GM15510 (cell line): ENCODE data around the gene HOXA2.

Experiments
- POLR2A ChIP-seq: IDR thresholded peaks from 3 replicates; pipeline ENCODE4 v1.6.1; 2011; ENCODE audit warnings: borderline replicate concordance; ENCODE audit not compliant: insufficient read length; ENCODE audit errors: extremely low read depth

The HOXA2 gene

GRCh38 chr7:27102581-27103442, at the start of gene HOXA2:
Gene HOXA2, minus strand, starts transcription at chr7:27102683. Its CDS starts 183 bp downstream, at chr7:27102500.
- TF ChIP-seq POLR2A: no peak

GRCh38 chr7:27151341-27151930, 49.0 kb upstream of the HOXA2 start:
- no peak for TF ChIP-seq POLR2A

DNA sequence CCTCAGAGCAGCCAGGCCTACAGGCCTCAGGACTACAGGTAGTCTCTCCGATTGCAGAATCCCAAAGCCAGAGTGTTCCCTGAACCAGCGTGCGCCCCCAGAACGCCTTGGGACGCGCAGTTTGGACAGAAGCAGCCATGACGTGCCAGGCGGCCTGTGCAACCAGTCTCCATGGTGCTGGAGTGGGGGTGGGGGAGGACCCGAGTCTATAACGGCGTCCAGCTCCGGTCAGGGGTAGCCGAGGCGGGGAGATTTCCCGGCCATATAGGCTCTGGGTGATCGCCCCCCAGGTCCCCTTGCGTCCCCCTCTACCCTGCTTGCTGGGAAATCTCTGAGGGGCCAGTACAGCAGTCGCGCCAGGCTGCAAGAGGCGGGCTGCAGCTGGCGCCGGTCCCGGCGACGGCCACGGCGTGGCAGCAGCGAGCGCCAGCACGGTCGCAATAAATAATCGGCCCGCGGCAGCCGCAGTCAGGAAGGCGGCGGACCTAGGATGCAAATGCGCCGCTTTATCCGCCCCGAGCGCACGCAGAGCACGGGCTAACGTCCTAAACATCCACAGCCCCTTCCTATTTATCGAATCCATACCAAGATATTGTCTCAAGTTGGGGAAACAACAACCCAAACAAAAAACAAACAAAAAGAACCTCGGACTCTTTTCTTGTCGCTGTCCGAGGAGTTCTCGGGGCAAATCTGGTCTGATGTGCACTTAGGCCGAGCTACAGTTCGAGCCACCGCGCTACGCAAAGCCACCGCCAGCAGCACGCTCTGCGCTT, 48.3 kb upstream of the HOXA2 start:
- TF ChIP-seq POLR2A: no peak

DNA sequence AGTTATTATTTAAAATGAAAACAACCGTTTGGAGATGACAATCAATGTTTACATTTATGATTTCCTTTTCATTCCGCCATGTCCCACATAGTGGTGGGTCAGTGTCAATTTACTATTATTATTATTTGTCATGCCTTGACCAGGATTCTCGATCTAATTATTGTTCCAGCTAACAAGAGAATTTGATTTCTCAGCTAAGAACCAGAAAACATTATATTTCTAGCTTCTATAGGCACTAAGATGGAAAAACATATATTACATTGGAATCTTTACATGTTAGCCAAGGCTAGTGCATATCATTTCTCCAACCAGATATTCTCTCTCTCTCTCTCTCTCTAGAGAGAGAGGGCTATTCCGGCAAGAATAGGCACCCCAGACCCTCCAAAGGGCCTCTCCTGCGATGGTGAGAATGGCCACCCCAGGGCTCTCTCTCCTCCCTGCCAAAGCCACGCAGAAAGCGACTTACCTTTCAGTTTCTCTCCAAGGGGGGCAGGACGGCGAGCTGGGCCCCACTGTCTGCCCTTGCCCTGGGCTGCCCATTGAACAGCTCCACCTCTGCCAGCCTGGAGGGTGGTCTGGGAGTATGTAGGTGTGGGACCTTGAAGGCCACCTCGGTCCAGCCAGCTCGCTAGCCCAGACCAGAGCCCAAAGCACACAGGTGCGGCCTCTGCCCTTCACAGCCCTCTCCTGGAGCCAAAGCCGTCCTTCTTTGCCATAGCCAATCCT, 47.5 kb upstream of the HOXA2 start:
- no peak for TF ChIP-seq POLR2A

- no peak for TF ChIP-seq POLR2A
Observed at GRCh38 chr7:27148756-27149641, 46.5 kb upstream of the HOXA2 start.

DNA sequence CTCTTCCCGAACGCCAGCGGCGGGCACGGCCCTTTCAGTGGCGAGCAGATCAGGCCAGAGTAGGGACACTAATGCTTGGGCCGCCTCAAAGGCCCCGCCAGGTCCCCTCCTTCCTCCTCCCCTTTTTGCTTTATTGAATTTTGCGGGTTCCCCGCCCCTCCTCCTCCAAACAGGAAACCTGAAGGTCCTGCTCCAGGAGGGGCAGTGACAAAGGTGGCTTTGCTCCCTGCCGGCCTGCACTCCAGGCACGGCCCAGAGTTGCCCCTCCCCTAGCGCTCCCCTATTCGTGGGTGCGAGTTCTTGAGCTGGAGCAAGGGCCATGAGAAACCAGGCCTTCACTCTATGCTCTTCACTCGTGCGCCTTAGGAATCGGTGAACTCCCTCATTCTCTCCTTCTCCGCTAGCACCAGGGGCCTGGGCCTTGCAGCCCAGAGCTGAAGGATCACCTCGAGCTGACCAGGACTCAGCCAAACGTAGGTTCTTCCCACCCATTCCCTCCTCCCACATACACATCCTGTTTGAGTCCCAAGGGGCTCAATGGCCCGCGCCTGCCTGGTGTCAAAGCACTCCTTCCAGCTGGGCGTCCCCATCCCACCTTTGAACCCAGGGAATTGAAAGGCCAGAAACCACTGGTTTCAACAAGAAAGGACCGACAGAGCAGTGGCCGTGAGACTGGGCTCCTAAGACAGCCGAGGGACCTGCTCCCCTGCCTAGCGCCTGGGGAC, 45.7 kb upstream of the HOXA2 start:
- no peak for TF ChIP-seq POLR2A

DNA sequence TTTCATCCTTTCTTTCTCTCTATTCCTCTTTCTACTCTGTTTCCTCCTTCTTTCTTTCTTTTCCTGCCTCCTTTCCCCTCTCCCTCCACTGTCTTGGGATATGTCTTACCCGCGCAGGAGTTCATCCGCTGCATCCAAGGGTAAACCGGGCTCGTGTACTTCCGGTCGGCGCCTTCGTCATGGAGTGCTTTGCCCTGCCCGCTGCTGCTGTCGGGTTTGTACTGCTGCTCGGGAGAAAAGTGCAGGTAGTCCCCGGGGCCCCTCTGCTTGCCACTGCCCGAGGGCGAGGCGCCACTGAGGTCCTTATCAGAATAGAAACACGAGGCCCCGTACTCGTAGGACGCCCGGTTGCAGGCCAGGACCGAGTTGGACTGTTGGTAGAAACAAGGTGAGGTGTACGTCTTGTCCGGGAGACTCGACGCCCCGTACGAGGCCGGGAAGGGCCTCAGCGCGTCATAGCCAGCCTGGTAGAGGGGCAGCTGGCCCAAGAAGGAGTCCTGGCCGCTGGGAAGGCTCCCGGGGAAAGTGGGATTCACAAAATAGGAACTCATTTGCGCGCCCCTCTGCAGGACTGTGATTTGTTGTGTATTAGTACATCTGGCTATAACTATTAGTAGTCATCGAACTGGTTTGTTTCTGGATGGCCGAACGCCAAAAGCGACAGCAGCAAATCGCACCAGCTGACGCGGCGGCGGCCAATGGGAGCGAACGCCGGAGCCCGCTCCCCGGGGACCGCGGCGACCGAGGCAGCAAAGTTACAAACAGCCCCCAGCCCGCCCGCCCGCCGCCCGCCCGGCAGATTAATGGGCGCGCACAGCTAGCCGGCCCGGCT, 44.9 kb upstream of the HOXA2 start, which contains the start of gene HOXA6:
Gene HOXA6, minus strand, starts transcription at position 576 of the 832 bp plus-strand sequence. Its CDS starts 25 bp downstream, at position 551.
- TF ChIP-seq POLR2A: no peak

GRCh38 chr7:27146491-27147198, 44.2 kb upstream of the HOXA2 start:
- TF ChIP-seq POLR2A: no peak

DNA sequence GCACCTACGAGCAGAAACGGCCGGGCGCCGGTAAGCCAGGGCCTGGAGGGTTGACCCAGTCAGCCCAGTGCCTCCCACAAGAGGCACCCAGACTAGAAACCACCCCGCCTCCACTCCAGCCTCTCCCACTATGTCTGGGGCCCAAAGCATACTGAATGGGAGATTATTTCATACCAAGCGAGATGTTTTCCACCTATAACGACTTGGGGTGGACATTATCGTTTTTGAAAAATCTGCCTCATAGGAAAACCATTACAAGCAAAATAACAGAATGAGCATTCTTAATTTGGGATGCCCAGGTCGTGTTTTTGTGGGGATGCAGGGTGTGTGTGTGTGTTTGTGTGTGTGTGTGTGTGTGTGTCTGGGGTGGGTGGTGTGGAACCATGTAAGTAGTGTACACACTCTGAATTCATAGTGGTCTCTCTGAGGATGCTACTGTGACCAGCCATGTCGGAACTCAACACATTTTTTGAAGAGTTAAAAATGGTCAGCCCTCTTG, 43.5 kb upstream of the HOXA2 start:
- no peak for TF ChIP-seq POLR2A

DNA sequence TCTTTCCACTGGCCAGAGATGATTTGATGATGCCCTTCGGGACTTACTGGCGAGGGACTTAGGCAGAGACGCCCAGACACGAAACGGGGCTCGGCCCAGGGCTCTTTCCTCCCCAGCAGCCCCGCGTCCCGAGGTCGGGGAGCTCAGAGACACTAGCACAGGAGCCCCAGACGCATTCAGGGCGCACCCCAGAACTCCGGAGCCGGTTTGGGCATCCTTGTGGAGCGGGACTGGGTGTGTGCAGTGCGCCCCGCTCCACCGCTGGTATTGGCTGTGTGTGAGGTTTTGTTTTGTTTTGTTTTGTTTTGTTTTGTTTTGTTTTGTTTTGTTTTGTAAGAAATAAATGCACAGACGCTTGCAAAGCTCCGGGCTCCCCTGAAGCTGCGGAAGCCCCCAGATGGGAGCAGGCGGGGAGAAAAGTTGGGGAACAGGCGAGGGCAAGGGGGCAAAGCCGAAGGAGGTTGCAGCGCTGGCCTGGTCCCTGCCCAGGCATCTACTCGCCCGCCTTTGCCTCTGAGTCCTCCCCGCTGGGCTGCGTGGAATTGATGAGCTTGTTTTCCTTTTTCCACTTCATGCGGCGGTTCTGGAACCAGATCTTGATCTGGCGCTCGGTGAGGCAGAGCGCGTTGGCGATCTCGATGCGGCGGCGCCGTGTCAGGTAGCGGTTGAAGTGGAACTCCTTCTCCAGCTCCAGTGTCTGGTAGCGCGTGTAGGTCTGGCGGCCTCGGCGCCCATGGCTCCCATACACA, 42.9 kb upstream of the HOXA2 start:
- TF ChIP-seq POLR2A: no peak

DNA sequence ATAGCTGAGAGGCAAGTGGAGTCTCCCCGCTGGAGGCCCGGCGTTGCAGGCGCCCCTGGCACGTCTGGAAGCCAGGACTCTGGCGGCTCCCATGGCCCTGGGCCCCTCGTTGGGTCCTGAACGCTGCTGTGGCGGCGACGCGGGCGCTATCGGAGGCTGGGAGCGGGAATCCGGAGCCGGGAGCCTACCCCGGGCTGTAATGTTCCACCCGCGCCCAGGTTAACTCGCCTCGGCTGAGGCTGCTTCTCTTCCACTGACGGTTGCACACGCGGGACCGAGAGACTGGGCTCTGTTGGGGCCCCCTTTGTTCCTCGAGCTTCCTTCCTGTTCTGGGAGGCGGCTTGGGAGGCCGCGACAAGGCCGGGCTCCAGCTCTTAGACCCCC, 42.3 kb upstream of the HOXA2 start:
- no peak for TF ChIP-seq POLR2A
